ENCODE measurements around the gene LRRC2.
A peak's percentile ranks its signal among the peaks of the same experiment; 100 is the strongest.
"Not testable (repeated sequence)": the region's sequence is repeated elsewhere in the genome, so short reads cannot be mapped to it uniquely, and the experiment has no call there.

LRRC2 gene

GRCh38 chr3:46580675-46581074 is 14.6 kb upstream of the LRRC2 start:
- no peak for DNase-seq (ENCODE audit: low read depth)

- DNase-seq (ENCODE audit: low read depth): no peak
These were observed 13.7 kb upstream of the LRRC2 start for GRCh38 chr3:46579756-46580286.

- DNase-seq (ENCODE audit: low read depth): no peak
These were observed 13.1 kb upstream of the LRRC2 start for GRCh38 chr3:46578973-46579755.

DNA sequence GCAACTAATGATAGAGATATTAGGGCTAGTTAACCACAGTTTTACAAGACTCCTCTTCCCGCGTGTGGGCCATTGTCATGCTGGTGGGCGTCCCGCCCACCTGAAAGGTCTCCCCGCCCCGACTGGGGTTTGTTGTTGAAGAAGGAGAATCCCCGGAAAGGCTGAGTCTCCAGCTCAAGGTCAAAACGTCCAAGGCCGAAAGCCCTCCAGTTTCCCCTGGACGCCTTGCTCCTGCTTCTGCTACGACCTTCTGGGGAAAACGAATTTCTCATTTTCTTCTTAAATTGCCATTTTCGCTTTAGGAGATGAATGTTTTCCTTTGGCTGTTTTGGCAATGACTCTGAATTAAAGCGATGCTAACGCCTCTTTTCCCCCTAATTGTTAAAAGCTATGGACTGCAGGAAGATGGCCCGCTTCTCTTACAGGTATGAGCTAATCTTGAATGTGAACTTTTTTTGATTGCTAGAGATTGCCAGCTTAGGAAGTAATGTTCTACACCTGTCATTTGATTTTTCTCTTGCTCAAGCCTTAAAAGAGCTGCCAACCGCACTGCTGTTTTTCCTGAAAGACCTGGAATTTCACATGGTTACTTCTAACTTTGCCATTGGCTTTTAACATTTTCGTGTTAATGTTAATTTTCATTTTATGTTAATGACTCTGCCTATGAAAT is 11.6 kb upstream of the LRRC2 start:
- DNase-seq (ENCODE audit: low read depth): not testable (repeated sequence)

DNA sequence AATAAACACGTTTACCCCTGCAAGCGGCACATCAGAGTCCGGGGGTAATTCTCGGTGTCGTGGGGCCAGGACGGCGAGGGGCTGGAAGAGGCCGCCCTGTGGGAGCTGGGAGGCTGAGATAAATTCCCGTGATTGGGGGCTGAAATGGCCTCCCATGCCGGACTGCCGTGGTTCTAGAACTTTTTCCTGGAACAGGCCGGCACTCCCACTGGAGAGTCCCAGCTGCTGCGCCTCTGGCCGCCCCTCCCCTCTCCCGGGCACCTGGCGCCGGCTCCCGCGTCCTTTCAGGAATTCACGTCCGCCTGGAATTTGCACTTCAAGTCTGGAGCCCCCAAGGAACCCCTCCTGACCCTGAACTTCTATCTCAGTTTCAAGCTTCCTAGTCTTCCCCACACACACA is 10.8 kb upstream of the LRRC2 start:
- no peak for DNase-seq (ENCODE audit: low read depth)

DNA sequence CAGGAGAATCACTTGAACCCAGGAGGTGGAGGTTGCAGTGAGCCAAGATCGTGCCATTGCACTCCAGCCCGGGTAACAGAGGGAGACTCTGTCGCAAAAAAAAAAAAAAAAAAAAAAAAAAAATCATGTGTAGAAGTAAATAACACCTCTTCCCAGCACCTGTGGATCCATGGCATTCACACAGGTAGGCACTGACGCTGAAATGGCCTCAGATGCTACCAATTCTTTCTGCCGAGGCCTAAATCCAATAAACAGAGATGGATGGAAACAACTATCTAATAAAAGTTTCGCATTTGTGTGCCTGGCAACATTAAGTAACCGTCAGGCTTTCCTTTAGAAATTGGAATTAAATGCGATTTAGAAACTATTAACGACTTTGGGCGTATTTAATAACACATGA is 10.3 kb upstream of the LRRC2 start:
- no peak for DNase-seq (ENCODE audit: low read depth)

- DNase-seq (ENCODE audit: low read depth): no peak
These were observed 9.6 kb upstream of the LRRC2 start for GRCh38 chr3:46575577-46576222.

GRCh38 chr3:46574881-46575576 is 8.9 kb upstream of the LRRC2 start:
- DNase-seq (ENCODE audit: low read depth): no peak

- DNase-seq (ENCODE audit: low read depth): no peak
These were observed 8.1 kb upstream of the LRRC2 start for GRCh38 chr3:46574243-46574646.

DNA sequence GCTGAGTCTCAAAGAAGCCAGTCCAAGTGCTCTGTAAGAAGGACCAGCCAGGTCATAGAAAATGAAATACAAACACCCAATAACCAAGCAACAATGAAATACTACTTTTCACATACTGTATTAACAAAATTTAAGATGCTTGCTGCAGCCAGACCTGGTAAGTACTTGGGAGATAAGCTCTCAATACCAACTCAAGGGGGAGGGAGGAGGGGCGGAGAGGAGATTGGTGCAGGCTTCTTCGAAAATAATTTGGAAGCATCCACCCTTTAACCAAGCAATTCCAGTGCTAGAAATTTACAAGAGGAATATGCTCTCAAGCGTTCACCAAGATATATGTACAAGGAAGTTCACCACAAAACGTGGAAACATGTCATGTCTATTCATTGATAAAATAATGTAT is 7.6 kb upstream of the LRRC2 start:
- DNase-seq (ENCODE audit: low read depth): no peak

DNA sequence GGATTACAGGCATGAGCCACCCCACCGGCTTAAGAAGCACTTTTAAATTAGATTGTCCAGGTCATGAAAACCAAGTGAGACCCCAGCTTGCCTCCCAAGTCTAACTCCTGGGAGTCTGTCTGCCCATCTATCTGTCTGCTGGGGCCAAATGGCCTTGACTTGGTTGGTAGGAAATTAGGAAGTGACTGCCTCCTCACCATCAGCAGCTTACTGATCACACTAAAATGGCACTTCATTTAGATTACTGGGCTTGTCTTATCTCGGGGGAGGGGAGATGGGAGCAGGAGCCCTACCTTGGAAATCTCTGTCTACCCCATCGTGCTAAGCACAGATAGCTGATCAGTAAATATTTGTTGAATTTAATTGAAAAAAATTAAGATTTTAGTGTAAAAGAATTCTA is 5.6 kb upstream of the LRRC2 start:
- DNase-seq (ENCODE audit: low read depth): no peak

GRCh38 chr3:46565607-46566039 is 479 bp downstream of the LRRC2 start:
- DNase-seq (ENCODE audit: low read depth): no peak

DNA sequence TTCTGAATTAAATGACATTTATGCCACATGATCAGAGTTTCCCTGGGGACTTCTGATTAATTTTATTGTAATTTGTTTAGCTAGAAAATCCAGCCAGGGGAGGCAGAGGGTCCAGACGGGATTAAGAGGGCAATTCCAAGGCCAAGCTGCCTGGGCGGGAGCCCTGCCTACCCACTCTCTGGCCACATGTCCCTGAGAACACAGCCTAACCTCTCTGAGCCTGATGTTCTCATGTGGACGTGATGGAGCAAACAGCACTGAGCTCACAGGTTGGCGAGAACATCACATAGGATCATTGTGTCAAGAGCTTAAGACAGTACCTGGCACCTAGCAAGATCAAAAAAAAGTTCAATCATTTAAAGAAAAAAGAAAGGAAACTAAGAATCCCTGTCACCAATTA is 1.0 kb downstream of the LRRC2 start:
- DNase-seq (ENCODE audit: low read depth): no peak

DNA sequence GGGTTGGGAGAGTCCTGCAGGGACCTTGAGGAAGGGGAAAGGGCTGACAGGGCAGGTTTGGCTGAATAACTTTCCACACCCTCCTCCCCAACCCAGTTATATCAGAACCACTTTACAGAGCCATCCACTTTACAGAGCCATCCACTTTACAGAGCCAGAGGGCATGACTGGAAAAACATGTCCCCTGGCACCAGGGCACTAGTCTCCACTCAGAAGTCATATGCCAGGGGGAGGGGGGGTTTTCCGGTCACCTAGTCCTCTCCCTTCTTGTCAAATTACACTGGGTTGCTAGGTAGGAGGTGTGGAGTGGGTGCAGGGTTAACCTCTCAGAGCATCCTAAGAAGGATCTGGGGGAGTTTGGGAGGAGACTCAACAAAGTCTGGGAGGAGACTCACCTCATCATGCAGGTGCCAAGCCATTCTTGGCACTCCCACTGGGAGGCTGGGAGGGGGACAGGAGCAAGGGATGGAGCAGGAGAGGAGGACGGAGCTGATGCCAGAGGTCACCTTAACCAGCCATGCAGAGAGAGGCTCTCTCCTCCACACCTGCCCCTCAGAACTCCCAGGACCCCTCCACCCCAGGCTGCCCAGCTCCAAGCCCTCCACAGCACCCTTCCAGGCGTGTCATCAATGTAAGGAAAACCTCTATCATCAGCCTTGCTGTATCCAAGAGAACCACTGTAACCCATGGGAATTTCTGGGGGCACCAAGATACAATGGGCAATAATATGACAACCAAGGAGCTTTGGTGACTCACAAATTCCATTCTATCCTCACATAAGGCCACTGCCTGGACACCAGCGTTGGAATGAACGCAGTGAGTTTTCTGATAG is 1.7 kb downstream of the LRRC2 start:
- no peak for DNase-seq (ENCODE audit: low read depth)

- no peak for DNase-seq (ENCODE audit: low read depth)
These were observed 4.2 kb downstream of the LRRC2 start for GRCh38 chr3:46561951-46562350.

GRCh38 chr3:46561511-46561910 is 4.6 kb downstream of the LRRC2 start:
- DNase-seq (ENCODE audit: low read depth): no peak

GRCh38 chr3:46559091-46559704 is 6.9 kb downstream of the LRRC2 start:
- no peak for DNase-seq (ENCODE audit: low read depth)

DNA sequence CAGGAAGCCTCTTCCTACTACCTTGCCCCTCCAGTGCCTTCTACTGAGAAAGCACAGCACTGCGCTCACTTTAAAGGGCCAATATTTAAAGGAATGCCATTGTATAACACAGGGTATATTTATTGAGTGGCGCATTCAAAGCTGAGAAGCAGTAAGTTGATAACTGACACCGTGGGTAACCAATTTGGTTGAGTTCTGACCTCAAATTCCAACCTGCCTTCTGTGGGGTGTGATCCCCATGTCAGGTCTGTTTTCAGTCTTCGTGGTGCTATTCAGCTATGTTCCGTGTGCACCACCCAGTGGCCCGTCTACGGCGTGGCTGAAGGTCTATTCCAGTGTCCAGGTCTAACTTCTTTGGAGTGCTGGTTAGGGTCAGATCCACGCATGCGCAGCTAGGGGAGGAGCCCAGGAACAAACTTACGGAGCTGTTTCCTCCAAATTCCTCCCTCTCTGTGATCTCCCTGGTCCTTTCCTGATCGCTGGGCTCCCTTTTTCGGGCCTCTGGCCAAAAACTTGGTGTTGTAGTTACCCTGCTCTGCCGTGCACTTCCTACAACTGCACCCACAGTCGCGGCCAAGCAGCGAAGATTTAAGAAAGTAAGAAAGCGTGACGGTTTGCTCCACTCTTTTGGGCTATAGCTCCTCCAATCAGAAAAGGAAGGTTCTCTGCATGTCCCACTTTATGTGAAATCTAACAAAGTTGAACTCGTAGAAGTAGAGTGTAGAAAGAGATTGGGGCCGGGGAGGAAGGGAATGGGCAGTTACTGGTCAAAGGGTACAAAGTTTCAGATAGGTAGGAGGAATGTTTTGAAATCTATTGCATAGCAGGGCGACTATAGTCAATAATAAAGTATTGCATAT is 7.7 kb downstream of the LRRC2 start:
- peak; percentile 62 for DNase-seq (ENCODE audit: low read depth)

DNA sequence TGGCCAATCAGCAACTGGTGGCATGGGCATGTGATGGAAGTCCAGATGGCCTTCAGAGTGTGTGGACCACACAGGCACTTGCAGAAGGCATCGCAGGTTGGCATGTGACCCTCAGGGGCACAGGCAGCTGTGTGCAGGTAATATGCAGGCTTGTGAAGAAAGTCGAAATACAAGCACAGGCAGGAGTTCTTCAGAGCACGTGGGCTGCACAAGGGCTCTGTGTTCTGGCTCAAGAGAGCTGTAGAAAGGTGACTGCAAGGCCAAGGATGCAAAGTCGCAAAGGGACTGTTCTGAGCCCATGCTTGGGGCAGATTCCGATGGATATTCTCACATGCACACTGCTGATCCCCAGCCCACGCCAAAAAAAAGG is 8.3 kb downstream of the LRRC2 start:
- no peak for DNase-seq (ENCODE audit: low read depth)

- no peak for DNase-seq (ENCODE audit: low read depth)
These were observed 12.9 kb downstream of the LRRC2 start for GRCh38 chr3:46553154-46553553.
